IPS-15b (cell line): ENCODE data around the gene SMARCC2.

Experiments
- H3K27me3 ChIP-seq: one replicate; pipeline ENCODE4 v1.6.1; 2013; ENCODE audit warnings: low read length; ENCODE audit not compliant: control insufficient read depth, insufficient read depth
- H3K36me3 ChIP-seq: one replicate; pipeline ENCODE4 v1.6.1; 2013; ENCODE audit warnings: low read length; ENCODE audit not compliant: control insufficient read depth, insufficient read depth
- H3K4me1 ChIP-seq: one replicate; pipeline ENCODE4 v1.6.1; 2013; ENCODE audit warnings: mild to moderate bottlenecking, low read length; ENCODE audit not compliant: control insufficient read depth, insufficient read depth
- H3K4me3 ChIP-seq: one replicate; pipeline ENCODE4 v1.5.1; 2013; ENCODE audit warnings: low read depth, low read length
- H3K9ac ChIP-seq: one replicate; pipeline ENCODE4 v1.6.1; 2013; ENCODE audit warnings: low read depth, mild to moderate bottlenecking, low read length
- H3K9me3 ChIP-seq: one replicate; pipeline ENCODE4 v1.6.1; 2013; ENCODE audit warnings: mild to moderate bottlenecking, low read length; ENCODE audit not compliant: control insufficient read depth, insufficient read depth

Gene SMARCC2

GRCh38 chr12:56189099-56189917 lies at the start of gene SMARCC2:
Gene SMARCC2 (minus strand): TSS chr12:56189483. CDS start chr12:56189461, 22 bp downstream.
- Histone ChIP-seq H3K4me1 (peaks cover 8% of the 10 kb centered on the region), H3K9ac (peak within 1 kb of the TSS; percentile 93), H3K9me3 (no peaks in the 10 kb centered on the region), H3K36me3 (peaks cover 16% of the 10 kb centered on the region), H3K27me3 (no peaks in the 10 kb centered on the region), H3K4me3 (peak within 1 kb of the TSS; percentile 94)

- no peaks in the 10 kb centered on the region for H3K9me3 ChIP-seq
- no peaks in the 10 kb centered on the region for H3K4me1 ChIP-seq
- H3K4me3 ChIP-seq: no peak overlapping the region
- H3K9ac ChIP-seq: no peak overlapping the region
- H3K27me3 ChIP-seq: no peaks in the 10 kb centered on the region
- H3K36me3 ChIP-seq: peaks cover 18% of the 10 kb centered on the region
Measured at GRCh38 chr12:56237552-56237951, 48.3 kb upstream of the SMARCC2 start.

GRCh38 chr12:56236985-56237384 lies 47.7 kb upstream of the SMARCC2 start:
- no peaks in the 10 kb centered on the region for H3K9me3 ChIP-seq
- no peak overlapping the region for H3K9ac ChIP-seq
- no peaks in the 10 kb centered on the region for H3K4me1 ChIP-seq
- H3K4me3 ChIP-seq: no peak overlapping the region
- H3K27me3 ChIP-seq: no peaks in the 10 kb centered on the region
- peaks cover 16% of the 10 kb centered on the region for H3K36me3 ChIP-seq

GRCh38 chr12:56236091-56236490 lies 46.8 kb upstream of the SMARCC2 start:
- no peak overlapping the region for H3K4me3 ChIP-seq
- no peaks in the 10 kb centered on the region for H3K9me3 ChIP-seq
- H3K27me3 ChIP-seq: no peaks in the 10 kb centered on the region
- H3K9ac ChIP-seq: no peak overlapping the region
- peaks cover 10% of the 10 kb centered on the region for H3K36me3 ChIP-seq
- no peaks in the 10 kb centered on the region for H3K4me1 ChIP-seq

- peaks cover 10% of the 10 kb centered on the region for H3K36me3 ChIP-seq
- H3K9ac ChIP-seq: no peak overlapping the region
- H3K4me3 ChIP-seq: no peak overlapping the region
Measured at GRCh38 chr12:56234746-56235436, 45.6 kb upstream of the SMARCC2 start.

GRCh38 chr12:56231184-56231582 lies 41.9 kb upstream of the SMARCC2 start:
- Histone ChIP-seq H3K9me3 (no peaks in the 10 kb centered on the region), H3K27me3 (no peaks in the 10 kb centered on the region), H3K4me1 (peaks cover 2% of the 10 kb centered on the region), H3K4me3 (no peak overlapping the region), H3K9ac (no peak overlapping the region), H3K36me3 (no peaks in the 10 kb centered on the region)

More at GRCh38 chr12:56234746-56235436, 45.6 kb upstream of the SMARCC2 start:
- no peaks in the 10 kb centered on the region for H3K27me3 ChIP-seq
- H3K9me3 ChIP-seq: no peaks in the 10 kb centered on the region
- peaks cover 2% of the 10 kb centered on the region for H3K4me1 ChIP-seq

GRCh38 chr12:56230432-56231183 lies 41.3 kb upstream of the SMARCC2 start:
- Histone ChIP-seq H3K9ac (no peak overlapping the region), H3K4me1 (peaks cover 2% of the 10 kb centered on the region), H3K36me3 (no peaks in the 10 kb centered on the region), H3K4me3 (no peak overlapping the region), H3K9me3 (no peaks in the 10 kb centered on the region), H3K27me3 (no peaks in the 10 kb centered on the region)

GRCh38 chr12:56229916-56230431 lies 40.7 kb upstream of the SMARCC2 start, which contains the start of gene SLC39A5:
Gene SLC39A5 (plus strand): TSS chr12:56230051. CDS start chr12:56231275, 1,224 bp downstream.
- Histone ChIP-seq H3K4me1 (peaks cover 2% of the 10 kb centered on the region), H3K9ac (no peak within 1 kb of the TSS), H3K36me3 (no peaks in the 10 kb centered on the region), H3K27me3 (no peaks in the 10 kb centered on the region), H3K4me3 (no peak within 1 kb of the TSS), H3K9me3 (no peaks in the 10 kb centered on the region)

- Histone ChIP-seq H3K9ac (no peak overlapping the region), H3K9me3 (no peaks in the 10 kb centered on the region), H3K4me1 (peaks cover 2% of the 10 kb centered on the region)
Measured at GRCh38 chr12:56229082-56229481, 39.8 kb upstream of the SMARCC2 start.

GRCh38 chr12:56224954-56225353 lies 35.7 kb upstream of the SMARCC2 start:
- H3K36me3 ChIP-seq: no peaks in the 10 kb centered on the region
- peak overlapping the region; percentile 71 for H3K4me3 ChIP-seq
- H3K4me1 ChIP-seq: peaks cover 7% of the 10 kb centered on the region
- H3K9me3 ChIP-seq: no peaks in the 10 kb centered on the region
- H3K27me3 ChIP-seq: no peaks in the 10 kb centered on the region
- no peak overlapping the region for H3K9ac ChIP-seq

More at GRCh38 chr12:56229082-56229481, 39.8 kb upstream of the SMARCC2 start:
- Histone ChIP-seq H3K27me3 (no peaks in the 10 kb centered on the region), H3K4me3 (no peak overlapping the region), H3K36me3 (no peaks in the 10 kb centered on the region)

GRCh38 chr12:56224102-56224701 lies 34.9 kb upstream of the SMARCC2 start, which contains the start of gene NABP2:
Gene NABP2 (plus strand): TSS chr12:56224342. CDS start chr12:56224857, 515 bp downstream.
- Histone ChIP-seq H3K4me1 (peaks cover 7% of the 10 kb centered on the region), H3K4me3 (peak within 1 kb of the TSS; percentile 71)

More at GRCh38 chr12:56224102-56224701, 34.9 kb upstream of the SMARCC2 start, which contains the start of gene NABP2:
- no peaks in the 10 kb centered on the region for H3K9me3 ChIP-seq
- H3K36me3 ChIP-seq: no peaks in the 10 kb centered on the region
- H3K27me3 ChIP-seq: no peaks in the 10 kb centered on the region
- peak within 1 kb of the TSS; percentile 67 for H3K9ac ChIP-seq
